NK-92 (cell line): Measurements from ENCODE around the gene ELK3.

Experiments used
- DNase-seq: peaks from one replicate; lab custom pipeline; 2025; ENCODE audit not compliant: unreplicated experiment; lab: John Stamatoyannopoulos, UW

The ELK3 gene

GRCh38 chr12:96187956-96188355 is 6.2 kb upstream of the ELK3 start:
- no peak for DNase-seq

DNA sequence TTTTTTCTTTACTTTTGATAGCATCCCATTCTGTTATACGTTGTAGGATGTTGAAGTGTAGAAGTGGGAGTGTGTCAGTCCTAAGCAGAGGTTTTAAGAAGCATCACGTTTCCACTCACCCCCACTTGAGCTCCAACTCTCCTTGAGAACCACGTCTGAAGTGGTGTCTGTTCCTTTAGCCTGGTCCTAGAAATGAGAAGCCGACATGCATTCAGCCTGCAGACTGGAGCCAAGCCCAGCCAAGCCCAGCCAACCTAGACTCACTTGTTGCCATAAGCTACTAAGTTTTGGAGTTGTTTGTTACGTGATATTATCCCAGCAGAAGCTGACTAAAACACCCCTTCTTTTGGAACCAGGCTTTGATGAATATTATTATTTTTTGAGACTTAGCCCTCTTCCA is 4.4 kb upstream of the ELK3 start:
- DNase-seq, result no peak

- DNase-seq, result no peak
Observed at GRCh38 chr12:96190413-96191108, 3.6 kb upstream of the ELK3 start.

DNA sequence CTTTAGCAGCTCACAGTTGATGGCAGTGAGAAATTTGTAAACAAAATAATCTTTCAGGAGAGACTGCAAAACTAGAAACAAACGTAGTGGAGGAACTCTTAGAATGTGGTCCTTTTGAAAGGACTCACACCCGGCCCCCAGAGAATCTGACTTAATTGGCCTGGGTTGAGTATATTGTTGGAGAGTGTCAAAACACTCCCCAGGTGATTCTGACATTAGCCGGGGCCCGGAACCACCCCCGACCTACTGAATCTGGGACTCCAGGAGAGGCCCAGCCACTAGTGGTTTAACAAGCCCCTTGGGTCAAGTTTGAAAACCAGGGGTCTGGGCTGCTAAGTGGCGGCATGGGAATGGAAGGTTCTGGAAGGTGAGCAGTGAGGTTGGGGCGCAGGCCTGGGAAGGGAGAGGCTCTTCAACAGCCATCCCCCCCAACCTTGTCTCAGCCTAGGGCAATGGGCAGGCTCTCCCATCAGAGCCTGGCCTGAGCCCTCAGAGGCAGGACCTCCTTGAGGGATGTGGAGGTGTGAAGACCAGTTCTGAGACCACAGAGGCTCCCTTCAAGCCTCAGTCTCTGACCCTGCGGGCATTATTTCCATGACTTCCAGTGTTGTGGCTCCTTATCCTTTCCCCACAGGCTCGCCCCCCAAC is 1.1 kb upstream of the ELK3 start:
- no peak for DNase-seq

- DNase-seq, result no peak
Observed at GRCh38 chr12:96194576-96194889, 358 bp downstream of the ELK3 start.

GRCh38 chr12:96194971-96195844 is 1.0 kb downstream of the ELK3 start:
- DNase-seq, result no peak

GRCh38 chr12:96195845-96196451 is 1.8 kb downstream of the ELK3 start:
- no peak for DNase-seq

DNA sequence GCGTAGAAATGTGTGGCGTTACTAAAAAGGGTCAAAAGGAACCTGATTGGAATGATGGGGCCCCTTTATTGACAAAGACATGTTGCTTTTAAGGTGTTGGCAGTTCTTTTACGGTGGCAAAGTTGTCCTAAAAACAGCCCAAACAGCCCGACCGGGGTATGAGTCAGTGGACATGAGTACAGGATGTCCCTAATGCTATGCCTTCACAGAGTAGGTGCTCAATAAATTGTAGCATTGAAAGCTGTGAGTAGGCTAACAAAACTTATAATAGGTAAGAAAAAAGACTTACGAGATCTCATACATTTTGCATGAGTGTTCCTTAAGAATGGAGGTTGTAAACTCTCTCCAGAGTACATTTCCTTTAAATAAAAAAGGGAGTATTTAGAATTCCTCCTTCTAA is 2.6 kb downstream of the ELK3 start:
- no peak for DNase-seq

DNA sequence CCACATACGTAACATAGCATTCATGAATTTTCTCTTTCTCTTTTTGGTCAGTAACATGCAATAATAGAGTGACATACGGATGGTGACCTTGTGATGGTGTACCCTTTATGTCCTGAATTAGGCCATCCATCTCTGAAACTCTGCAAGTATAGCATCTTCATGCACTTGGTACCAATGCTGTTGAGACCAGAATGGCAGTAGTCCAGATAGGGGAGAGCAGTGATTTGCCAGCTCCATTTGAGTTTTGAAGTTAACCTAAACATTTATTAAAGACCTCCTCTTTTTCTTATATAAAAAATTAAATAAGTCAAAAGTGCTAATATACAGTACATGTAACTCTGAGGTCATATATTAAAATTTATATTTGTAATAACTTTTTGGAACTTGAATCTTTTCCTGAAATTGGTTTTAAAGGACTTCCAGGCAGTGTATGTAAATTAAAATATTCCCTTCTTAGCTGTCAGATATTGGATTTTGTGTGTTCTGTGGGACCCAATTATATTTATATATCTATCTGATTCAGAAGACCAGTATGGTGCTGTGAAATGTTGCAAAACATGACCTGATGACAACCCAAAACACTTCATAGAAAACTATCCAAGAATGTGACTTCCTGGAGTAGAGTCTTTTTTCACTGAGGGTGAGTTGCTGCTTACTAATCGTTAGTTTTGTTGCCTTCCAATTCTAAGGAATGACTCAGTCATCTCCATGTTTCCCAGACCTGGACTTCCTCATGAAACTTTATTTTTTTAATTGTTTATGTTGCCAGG is 3.5 kb downstream of the ELK3 start:
- DNase-seq, result no peak

GRCh38 chr12:96198965-96199364 is 4.8 kb downstream of the ELK3 start:
- DNase-seq, result no peak

DNA sequence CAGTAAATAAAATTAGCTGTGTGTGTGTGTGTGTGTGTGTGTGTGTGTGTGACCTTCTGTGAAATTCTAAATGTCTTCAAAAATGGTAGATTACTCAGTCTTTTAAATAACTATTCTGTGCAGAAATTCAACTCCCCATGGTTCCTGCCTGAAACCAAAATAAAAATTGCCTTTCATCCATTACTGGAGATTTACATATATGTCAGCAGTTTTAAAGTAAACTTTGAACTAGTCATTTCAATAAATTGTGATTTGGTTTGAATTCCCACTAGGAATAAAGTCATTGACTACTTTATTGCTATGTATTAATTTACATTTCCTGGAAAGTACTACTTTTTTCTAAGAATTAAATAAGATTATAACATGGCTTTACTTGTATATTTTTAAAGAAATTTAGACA is 5.3 kb downstream of the ELK3 start:
- DNase-seq, result no peak

DNA sequence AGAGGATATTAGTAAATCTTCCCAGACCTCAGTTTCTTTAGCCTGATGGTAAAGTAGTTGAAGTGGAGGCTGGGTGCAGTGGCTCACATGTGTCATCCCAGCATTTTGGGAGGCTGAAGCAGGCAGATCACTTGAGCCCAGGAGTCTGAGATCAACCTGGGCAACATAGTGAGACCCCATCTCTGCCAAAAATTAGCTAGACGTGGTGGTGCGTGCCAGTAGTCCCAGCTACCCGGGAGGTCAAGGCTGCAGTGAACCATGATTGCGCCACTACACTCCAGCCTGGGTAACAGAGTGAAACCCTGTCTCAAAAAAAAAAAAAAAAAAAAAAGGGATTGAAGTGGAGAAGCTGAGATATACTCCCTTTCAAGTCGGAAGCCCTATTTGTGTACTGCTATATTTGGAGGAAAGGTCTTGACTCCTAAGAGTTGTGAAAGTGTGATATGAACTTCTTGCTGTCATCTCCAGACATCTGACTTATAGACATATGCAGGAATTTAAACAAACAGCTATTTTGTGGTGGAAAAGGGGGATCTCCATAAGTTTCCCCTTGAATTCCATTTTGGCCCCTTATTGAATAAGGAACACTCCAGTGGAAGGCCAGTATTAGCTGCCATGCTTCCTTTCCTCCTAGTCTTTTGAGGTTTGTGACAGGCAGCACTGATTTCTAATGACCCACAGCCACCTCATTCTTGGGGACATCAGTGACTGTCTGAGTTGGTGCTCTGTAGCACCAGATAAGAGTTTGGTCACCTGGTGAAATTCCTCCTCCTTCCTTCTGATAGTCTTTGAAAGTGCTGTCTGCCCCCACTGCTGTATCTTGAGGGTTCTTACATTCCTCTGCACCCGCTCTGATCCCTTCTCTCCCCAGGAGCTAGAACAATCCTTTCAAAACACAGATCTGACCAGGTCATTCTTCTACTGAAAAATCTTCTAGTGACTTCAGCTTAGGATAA is 7.4 kb downstream of the ELK3 start:
- no peak for DNase-seq

DNA sequence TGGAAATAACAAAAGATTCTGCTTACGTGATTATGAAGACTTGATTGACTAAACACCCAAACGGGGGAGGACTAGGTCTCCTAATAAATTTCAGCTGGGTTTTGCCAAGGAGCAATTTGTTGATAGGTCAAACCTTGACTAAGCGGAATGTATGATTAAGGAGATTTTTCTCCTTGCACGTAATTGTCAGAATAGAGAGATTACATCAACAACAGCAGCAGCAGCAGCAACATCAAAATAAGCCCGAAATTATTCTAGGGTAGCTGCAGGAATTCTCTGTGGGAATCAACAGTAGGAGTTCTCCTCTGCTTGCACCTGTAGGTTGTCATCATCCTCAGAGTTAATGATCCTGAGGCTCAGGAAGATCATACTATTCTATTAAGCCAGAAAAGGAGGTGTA is 10.2 kb downstream of the ELK3 start:
- DNase-seq, result no peak

- DNase-seq, result no peak
Observed at GRCh38 chr12:96205908-96206307, 11.7 kb downstream of the ELK3 start.

- DNase-seq, result no peak
Observed at GRCh38 chr12:96206936-96207662, 12.9 kb downstream of the ELK3 start.

DNA sequence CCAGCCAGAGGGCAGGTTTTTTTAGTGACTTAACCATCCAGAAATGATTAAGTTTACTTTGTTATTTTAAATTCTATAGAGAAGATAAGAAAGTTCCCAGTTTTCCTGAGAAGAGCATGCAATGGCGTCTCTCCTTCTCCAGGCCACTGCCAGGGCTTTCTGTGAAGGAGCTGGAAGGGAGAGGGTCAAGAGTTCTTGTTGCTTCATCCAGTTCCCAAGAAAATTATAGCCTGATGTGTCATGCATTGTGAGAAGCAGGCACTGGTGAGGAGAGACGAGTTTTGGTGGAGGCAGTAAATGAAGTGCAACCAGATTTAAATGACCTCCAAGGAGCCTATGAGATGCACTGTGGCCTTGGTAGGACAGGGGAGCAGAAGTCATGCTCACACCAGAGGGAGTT is 14.2 kb downstream of the ELK3 start:
- DNase-seq, result no peak

GRCh38 chr12:96208801-96209549 is 14.8 kb downstream of the ELK3 start:
- no peak for DNase-seq

GRCh38 chr12:96210376-96211055 is 16.3 kb downstream of the ELK3 start:
- no peak for DNase-seq
